Mesenteric fat pad (tissue), 1 donor: ENCODE measurements around the gene ZBTB32. TPM values are rescaled to one million over a fixed set of nuclear protein-coding genes. Genes with fewer than 3 reads are reported as not detected.

Experiments used
- DNase-seq: peaks from one replicate; pipeline ENCODE4 v3.0.0-alpha.2; 2020; ENCODE audit warnings: low spot score
- total RNA-seq: library from RNA; stranded (reverse); fragmentation: NEBNext Ultra II Directional; extraction: Animal tissue kit (Norgen Biotek cat#: 25700); gene quantifications from one replicate; pipeline ENCODE4 v1.2.1, GENCODE V29; 2021
- donor health status: DM: yes; HTN: yes; CAD: no.

ZBTB32 gene
- total RNA-seq, 1 donor from 2014 or later = not detected

DNA sequence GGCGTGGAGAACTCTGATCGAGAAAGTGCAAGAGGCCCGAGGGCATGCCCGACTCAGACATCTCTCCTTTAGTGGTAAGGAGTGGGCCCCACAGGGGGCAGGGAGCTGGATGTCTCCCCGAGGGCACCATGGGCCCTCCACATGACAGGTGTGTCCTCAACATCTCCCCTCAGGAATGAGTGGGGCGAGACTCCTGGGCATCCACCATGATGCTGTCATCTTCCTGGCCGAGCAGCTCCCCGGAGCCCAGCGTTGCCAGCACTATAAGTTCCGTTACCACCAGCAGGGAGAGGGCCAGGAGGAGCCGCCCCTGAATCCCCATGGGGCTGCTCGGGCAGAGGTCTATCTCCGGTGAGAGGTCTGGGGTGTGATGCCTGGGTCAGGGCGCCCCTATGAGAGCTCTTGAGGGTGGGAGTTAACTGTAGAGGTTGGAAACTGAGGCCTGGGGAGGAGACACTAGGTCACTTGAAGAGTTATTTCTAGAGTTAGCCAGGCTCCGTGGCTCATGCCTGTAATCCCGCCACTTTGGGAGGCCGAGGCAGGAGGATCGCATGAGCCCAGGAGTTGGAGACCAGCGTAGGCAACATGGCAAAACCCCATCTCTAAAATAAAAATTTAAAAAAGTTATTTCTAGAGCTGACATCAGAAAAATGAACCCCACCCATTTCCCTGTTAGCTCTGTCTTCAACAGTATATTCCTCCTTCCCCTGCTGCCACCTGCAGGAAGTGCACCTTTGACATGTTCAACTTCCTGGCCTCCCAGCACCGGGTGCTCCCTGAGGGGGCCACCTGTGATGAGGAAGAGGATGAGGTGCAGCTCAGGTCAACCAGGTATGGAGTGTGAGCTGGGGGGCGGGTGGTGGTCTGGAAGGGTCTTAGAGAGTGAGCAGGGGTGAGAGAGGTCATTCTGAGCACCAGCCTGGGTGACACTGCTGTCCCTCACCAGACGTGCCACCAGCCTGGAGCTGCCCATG, 32.8 kb downstream of the ZBTB32 start:
- no peak for DNase-seq

DNA sequence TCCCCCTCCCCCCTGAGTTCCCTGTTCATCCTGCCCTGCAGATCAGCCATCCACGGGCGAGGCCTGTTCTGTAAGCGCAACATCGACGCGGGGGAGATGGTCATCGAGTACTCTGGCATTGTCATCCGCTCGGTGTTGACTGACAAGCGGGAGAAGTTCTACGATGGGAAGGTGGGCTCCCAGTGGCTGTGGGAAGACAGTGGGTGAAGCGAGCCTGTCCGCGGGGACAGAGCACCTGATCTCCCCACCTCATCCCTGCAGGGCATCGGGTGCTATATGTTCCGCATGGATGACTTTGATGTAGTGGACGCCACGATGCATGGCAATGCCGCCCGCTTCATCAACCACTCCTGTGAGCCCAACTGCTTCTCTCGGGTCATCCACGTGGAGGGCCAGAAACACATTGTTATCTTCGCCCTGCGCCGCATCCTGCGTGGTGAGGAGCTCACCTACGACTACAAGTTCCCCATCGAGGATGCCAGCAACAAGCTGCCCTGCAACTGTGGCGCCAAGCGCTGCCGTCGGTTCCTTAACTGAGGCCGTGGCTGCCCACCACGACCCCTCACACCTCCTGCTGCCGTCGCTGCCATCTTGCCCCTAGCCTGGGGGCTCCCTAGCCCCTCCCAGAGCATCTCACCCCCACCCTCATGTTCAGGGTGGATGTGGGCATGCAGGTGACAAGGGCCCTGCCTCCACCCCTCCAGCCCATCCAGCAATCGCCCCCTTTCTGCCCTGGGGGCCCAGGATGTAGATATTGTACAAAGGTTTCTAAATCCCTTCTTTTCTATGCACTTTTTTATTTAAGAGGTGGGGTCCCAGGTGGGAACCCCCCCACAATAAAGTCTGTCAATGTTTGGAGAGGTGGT, 33.9 kb downstream of the ZBTB32 start:
- DNase-seq = no peak

DNA sequence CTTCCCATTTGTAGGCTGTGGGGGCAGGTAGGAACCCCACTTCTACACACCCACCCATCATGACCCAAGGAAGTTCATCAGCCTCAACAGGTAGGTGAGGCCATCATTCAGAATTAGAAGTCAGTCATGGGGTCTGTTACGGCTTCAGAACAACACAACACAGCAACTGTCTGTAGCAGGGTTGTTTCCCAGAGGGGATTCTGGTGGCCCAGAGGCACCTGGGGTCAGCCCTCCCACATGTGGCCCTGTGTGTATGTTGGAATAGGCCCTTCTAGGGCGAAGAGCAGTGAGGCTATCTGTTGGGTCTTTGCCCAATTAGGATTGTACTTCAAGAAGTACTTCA, 34.5 kb downstream of the ZBTB32 start:
- no peak for DNase-seq

DNA sequence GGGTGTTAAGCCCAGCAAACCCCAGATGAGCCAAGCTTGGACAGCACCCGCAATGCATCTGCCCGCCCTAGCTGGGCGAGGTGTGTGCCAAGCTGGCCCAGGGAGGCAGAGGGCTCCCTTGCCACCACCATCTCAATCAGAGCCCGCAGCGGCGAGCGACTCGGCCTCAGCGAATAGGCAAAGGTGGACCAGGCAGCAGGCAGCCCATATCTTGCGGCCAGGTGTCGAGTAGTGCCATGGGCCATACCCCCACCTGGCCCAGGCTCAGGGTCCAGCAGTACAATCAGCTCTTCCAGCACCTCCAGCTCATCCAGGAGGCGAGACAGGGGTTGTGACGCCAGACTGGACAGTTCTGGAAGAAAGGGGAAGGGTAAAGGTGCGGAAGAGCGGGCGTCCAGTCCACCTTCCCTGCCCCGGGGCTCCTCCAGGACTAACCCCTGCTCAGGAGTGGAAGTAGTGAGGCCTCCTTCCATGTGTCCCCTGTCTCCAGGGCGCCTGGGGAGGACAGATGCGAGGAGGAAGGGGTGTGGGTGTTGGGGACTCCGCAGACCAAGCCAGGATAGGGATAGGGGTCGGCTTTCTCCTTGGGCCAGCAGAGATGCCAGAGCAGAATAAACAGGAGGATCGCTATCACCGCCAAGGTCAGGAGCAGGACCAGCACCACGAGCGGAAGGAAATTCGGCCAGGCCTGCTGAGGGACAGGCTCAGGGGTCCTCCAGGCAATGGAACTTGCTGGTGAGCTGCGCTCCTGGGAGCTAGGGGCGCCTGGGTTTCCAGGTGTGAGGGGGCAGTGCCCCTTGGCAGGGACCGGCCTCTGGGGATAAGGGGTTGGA, 35.1 kb downstream of the ZBTB32 start:
- no peak for DNase-seq

DNA sequence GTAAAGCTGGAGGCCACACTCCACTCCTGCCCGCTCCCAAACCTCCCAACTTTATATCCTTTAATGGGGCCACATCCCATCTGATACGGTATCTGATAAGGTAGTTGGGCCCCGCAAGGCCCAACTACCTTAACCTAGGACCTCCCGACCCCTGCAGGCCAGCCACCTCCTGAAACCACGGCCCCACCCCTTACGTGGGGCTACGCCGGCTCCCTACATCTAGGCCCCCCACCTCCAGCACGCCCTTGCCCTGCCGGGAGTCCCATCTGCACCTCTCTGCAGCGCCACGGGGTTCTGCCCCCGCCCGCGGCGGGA, 35.7 kb downstream of the ZBTB32 start:
- DNase-seq = no peak

DNA sequence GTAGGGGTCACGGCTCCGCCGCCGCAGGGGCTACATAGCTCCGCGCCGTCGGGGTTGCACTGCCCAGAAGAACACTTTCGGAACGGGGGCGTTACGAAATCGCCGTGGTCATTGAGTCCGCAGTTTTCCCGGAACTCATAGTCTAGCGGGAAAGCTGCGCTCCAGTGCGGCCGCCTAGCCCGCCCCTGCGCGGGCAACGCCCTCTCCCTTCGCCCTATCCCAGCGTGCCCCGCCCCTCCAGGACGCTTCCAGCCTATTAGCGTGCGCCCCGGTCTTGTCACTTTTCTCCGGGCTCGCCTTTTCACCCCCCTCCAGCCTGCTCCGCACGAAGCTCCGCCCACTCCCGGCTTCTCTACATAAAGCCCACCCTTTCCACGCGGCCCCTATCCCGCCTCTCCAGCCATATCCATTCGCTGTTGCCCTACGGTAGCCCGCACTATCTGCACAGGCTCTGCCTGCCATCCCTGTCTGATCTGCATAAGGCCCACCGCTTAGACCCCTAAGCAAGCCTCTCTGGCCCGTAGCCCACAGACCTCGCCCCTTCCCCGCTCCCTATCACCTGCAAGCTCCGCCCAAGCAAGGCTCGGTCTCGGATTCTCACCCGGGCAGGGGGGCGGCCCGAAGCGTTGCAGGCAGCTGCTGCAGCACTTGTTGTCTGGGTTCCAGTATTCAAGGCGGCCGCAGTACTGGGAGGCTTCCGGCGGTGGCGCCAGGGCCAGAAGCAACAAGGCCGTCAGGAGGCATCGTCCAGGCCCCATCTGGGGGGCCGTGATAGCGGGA, 36.3 kb downstream of the ZBTB32 start:
- DNase-seq = peak; percentile 99

DNA sequence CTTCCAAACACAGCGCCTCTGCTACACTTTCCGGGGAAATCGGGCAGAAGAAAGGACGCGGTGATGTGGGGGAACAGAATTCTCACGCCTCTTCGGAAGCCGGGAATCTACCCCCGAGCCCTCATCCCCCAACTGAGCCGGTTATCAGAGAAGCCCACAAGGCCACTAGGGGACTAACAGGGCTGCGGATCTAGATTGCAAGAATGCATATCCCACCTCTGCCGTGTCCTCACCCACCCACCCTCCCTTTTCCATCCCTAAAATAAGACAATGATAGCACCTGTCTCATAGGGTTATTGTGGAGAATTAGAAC, 36.8 kb downstream of the ZBTB32 start:
- no peak for DNase-seq

DNA sequence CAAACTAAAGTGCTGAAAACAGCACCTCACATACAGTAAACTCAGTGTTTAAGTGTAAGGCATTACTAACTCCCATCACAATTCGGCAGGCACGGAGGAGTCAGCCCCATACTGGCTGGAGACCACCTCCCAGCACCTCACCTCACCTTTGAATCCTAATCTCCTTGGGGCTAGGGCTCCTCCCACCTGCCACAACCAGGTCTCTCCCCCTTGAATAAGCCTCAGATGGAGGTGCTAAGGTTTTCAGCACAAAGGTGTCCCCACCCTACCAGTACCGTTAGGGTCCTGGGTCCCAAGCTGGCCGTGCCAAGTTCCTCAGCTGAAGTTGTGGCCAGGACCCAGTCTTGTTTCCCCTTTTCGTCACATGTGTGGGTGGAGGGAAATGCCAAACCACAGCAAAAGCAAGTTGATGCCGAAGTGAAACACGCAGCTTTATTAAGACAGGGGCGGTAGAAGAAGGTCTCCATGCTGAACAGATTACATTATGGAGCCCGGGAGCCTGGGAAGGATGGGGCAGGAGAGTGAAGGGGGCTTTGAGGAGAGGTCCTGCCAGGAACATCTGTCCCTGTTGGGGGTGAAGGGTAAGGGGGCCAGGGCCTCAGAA, 37.9 kb downstream of the ZBTB32 start, which contains the start of gene IGFLR1:
IGFLR1 (minus strand) TSS at position 332 of the 604 bp plus-strand sequence. CDS start 1,272 bp downstream, outside the sequence.
- DNase-seq = no peak

DNA sequence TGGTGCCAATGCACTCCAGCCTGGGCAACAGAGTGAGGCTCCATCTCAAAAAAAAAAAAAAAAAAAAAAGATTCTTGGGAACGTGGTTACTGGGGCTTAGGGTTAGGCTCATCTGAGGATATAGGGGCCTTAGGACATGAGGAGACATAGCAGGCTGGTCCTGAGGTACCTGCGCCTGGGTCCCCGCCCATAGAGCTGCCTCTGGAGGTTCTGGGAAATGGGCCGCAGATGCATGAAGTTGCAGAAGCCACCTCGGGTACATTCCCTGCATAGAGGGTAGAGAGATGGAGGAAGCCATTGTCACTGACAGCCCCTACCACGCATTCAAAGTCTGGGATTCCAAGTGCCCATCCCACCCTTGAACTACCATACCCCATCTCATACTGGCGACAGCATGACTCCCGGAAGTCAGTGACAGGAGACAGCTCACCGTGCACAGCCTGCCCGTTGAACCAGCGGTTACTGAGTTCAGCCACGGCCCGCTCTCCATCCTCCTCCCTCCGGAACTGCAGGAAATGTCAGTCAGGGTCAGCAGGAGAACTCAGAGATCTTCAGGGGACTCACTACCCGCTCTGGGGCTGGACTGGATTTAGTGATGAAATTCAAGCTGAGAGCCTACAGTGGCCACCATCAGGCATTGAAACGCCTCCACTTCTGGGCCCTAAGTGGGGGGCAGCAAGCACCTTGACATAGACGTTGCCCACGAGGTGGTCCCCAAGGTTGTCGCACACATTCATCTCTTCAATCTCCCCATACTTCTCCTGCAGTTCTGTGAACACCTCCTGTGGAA, 39.5 kb downstream of the ZBTB32 start:
- no peak for DNase-seq

DNA sequence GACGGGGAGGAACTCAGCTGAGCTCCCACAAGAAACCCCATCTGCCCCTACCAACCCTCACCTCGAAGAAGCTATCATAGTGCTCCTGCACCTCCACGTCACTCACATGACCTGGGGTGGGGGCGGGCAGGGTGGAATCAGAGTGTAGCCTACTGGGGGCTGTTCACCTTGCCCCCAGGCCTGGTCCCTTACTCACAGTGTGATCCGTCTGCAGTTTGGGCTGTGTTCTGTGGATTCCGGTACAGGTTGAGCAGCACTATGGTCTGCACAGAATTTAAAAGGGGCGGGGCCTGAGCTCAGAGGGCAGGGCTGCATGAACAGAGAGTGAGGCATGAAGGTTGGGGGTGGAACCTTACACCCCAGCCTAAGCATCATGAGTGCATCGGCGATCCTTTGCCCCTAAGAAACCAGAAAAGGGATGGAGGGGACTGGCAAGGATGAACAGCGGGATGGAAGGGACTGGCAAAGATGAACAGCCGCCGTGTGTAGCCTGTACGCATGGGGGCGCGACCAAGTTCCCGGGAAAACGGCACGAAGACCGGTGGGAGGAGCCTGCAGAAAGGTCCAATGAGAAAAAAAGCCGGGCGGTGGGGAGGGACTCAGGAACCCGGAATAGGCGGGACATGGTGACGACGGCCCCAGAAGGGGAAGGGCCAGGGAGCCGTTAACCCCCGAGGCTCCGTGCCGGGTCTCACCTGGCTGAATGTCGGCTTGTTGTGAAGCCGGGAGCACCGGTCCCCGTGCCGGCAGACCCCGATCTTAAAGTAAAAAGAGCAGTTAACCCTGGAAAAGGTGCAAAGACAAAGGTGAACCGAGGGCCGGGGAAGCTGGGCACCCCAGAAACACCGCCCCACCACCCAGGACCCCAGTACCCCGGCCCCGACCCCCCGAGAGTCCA, 40.3 kb downstream of the ZBTB32 start:
- DNase-seq = peak; percentile 96

DNA sequence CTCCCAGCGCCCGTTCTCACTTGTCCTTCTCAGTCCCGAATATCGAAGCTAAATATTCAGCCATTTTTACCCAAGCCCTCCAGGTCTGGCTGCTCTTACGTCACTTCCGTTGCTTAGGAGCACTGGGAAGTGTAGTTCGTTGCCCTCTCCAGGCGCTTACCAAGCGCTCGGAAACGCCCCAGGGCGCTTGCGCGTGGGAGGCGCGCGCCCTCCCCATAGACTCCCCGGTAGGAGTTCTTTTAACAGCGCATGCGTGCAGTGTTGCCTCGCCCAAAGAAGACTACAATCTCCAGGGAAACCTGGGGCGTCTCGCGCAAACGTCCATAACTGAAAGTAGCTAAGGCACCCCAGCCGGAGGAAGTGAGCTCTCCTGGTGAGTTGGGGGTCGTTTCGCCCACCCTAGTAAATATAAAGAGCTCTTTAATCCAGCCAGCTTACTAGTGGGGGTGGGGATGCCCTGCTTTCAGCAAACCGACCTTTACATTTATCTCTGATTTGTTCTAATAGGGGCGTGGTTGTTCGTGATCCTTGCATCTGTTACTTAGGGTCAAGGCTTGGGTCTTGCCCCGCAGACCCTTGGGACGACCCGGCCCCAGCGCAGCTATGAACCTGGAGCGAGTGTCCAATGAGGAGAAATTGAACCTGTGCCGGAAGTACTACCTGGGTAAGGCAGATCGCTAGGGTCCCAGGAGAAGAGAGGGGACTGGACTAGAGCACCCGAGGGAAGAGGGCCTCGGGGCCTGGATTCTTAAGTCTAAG, 41.1 kb downstream of the ZBTB32 start, which contains the start of the genes PSENEN and U2AF1L4:
PSENEN (plus strand) TSS at position 324 of the 759 bp plus-strand sequence; CDS start at position 604, 280 bp downstream.
U2AF1L4 (minus strand) TSS at position 91 of the 759 bp plus-strand sequence; CDS start at position 64, 27 bp downstream.
- DNase-seq = peak; percentile 98

DNA sequence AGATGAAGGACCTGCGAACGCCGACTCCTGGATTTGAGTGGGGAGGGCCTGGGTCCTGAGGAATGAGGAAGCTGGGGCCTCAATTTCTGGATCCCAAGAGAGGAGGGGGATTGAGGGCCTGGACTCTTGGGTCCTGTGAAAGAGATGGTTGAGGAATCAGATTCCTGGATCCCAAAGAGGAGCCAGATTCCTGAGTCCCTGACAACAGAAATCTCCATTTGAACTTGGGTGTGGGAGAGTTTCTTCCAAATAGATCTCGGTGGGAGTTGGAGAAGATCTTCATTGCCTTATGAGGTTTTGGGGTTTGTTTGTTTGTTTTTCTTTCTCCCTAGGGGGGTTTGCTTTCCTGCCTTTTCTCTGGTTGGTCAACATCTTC, 41.7 kb downstream of the ZBTB32 start:
- DNase-seq = no peak

DNA sequence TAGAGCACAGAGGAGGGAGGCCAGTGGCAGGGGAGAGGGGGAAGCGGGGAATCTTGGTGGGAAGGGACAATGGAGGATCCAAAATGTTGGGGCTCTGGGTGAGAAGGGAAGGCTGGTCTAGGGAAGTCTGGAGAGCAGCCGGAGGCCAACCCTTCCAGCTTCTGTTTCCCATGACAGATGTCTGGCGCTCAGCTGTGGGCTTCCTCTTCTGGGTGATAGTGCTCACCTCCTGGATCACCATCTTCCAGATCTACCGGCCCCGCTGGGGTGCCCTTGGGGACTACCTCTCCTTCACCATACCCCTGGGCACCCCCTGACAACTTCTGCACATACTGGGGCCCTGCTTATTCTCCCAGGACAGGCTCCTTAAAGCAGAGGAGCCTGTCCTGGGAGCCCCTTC, 42.2 kb downstream of the ZBTB32 start:
- DNase-seq = no peak

DNA sequence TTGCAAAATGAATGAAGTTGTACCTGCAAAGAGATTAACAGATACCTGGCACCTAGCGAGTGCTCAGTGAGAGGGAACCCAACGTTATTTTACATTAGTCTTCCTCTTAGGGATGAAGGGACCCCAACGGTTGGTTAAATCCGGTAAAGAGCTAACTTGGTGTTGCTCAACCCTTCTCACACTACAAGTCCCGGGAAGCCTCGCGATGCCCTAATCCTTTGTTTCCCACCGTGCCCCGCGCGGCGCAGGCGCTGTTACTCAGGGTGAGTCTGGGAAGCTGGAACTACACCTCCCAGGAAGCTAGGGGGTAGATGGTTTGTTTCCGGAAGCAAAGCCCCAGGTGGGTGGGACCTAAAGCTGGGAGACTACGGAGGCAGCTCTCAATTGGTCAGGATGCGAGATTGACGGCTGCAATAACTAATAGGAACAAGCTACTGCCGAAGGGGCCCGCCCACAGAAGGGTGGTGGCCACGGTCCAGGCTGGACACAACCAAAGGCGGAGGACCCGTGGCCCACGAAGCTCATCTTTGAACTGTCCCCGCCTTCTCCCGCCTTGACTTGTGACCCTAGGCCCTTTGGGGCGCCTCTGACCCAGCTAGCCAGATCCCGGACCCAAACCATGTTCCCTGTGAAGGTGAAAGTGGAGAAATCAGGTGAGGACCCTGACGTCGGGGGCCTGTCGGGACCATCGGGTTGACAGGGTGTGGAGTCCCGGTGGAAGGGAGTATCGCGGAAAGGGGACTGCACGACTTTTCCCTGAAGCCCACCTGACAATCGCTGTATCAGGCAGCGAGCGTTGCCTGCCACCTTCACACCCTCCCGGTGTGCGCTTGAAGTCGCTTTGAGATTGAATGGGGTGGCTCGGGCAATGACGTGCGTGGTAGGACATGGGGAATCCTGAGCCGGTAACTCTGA, 44.0 kb downstream of the ZBTB32 start, which contains the start of gene LIN37:
LIN37 (plus strand) TSS at position 471 of the 915 bp plus-strand sequence; CDS start at position 620, 149 bp downstream.
- peak; percentile 99 for DNase-seq

DNA sequence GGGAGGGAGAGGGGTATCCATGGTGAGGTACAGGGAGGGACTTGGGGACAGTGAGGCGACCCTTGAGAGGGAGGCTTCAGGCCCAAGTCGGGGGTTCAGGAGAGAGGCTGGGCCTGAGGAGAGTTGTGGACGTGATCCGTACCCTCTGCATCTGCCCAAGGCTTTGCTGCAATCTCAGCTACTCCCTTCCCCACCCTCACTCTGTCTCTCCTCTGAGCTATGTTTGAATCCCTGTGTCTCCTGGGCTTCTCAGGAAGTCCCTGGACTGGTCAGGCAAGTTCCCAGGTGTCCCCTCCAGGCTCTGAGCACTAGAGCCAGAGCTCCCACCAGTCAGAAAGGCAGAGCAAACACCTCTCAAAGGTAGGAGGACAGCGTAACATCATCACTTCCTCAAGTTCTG, 45.8 kb downstream of the ZBTB32 start:
- no peak for DNase-seq
